NCI-H1930 (cell line): Measurements from ENCODE around the gene SRSF4.
"Not testable (repeated sequence)": the region's sequence is repeated elsewhere in the genome, so short reads cannot be mapped to it uniquely, and the experiment has no call there.

Source experiments
- DNase-seq, 2 experiments: peaks; one replicate each; lab custom pipeline; 2025; lab: John Stamatoyannopoulos, UW

SRSF4 gene

GRCh38 chr1:29162476-29163138, 19.1 kb downstream of the SRSF4 start:
- no peak for DNase-seq

- DNase-seq = no peak
Observed at GRCh38 chr1:29162025-29162424, 19.7 kb downstream of the SRSF4 start.

GRCh38 chr1:29159773-29160172, 21.9 kb downstream of the SRSF4 start:
- no peak for DNase-seq

GRCh38 chr1:29157269-29157601, 24.5 kb downstream of the SRSF4 start:
- no peak for DNase-seq

- no peak for DNase-seq
Observed at GRCh38 chr1:29156543-29157268, 25.0 kb downstream of the SRSF4 start.

GRCh38 chr1:29152046-29152805, 29.5 kb downstream of the SRSF4 start:
- no peak for DNase-seq

GRCh38 chr1:29150346-29150745, 31.4 kb downstream of the SRSF4 start:
- DNase-seq = not testable (repeated sequence)

- DNase-seq = no peak
Observed at GRCh38 chr1:29148656-29149491, 32.8 kb downstream of the SRSF4 start.

- no peak for DNase-seq
Observed at GRCh38 chr1:29145739-29146437, 35.8 kb downstream of the SRSF4 start.

GRCh38 chr1:29144178-29144577, 37.5 kb downstream of the SRSF4 start:
- no peak for DNase-seq

- DNase-seq = no peak
Observed at GRCh38 chr1:29142714-29143113, 39.0 kb downstream of the SRSF4 start.

GRCh38 chr1:29136391-29136915, 45.2 kb downstream of the SRSF4 start:
- no peak for DNase-seq

- no peak for DNase-seq
Observed at GRCh38 chr1:29134695-29135028, 47.0 kb downstream of the SRSF4 start.

- no peak for DNase-seq
Observed at GRCh38 chr1:29133861-29134694, 47.6 kb downstream of the SRSF4 start.

GRCh38 chr1:29131056-29131455, 50.6 kb downstream of the SRSF4 start:
- DNase-seq = not testable (repeated sequence)

GRCh38 chr1:29129916-29130315, 51.8 kb downstream of the SRSF4 start:
- no peak for DNase-seq

GRCh38 chr1:29128739-29129138, 53.0 kb downstream of the SRSF4 start:
- no peak for DNase-seq

GRCh38 chr1:29126198-29126597, 55.5 kb downstream of the SRSF4 start:
- DNase-seq = no peak

GRCh38 chr1:29125788-29126187, 55.9 kb downstream of the SRSF4 start:
- DNase-seq = no peak

GRCh38 chr1:29125237-29125641, 56.5 kb downstream of the SRSF4 start:
- no peak for DNase-seq
